HEK293 (cell line): ENCODE results near the gene FYB2.

Source experiments
- BCL11B ChIP-seq: fragments of 450-650 bp; formaldehyde crosslinking; IDR thresholded peaks from 2 replicates; pipeline ENCODE4 v1.5.1; 2016; ENCODE audit warnings: low read depth, missing biosample characterization, missing genetic modification characterization
- CTCF ChIP-seq: fragments of 450-650 bp; formaldehyde crosslinking; IDR thresholded peaks from 2 replicates; pipeline ENCODE4 v1.5.1; 2016; ENCODE audit warnings: missing biosample characterization, missing genetic modification characterization
- PRDM10 ChIP-seq: fragments of 450-650 bp; formaldehyde crosslinking; IDR thresholded peaks from 2 replicates; pipeline ENCODE4 v1.5.1; 2016; ENCODE audit warnings: missing biosample characterization, missing genetic modification characterization
- ZBTB20 ChIP-seq: fragments of 450-650 bp; formaldehyde crosslinking; IDR thresholded peaks from 2 replicates; pipeline ENCODE4 v1.5.1; 2016; ENCODE audit warnings: missing biosample characterization, missing genetic modification characterization
- ZFP41 ChIP-seq: fragments of 450-650 bp; formaldehyde crosslinking; IDR thresholded peaks from 2 replicates; pipeline ENCODE4 v1.5.1; 2016; ENCODE audit warnings: missing biosample characterization, missing genetic modification characterization, borderline replicate concordance
- ZNF10 ChIP-seq: fragments of 450-650 bp; formaldehyde crosslinking; IDR thresholded peaks from 2 replicates; pipeline ENCODE4 v1.5.1; 2017; ENCODE audit warnings: missing biosample characterization, missing genetic modification characterization
- ZNF48 ChIP-seq: fragments of 450-650 bp; formaldehyde crosslinking; IDR thresholded peaks from 2 replicates; pipeline ENCODE4 v1.5.1; 2016; ENCODE audit warnings: missing biosample characterization, missing genetic modification characterization
- ZNF645 ChIP-seq: fragments of 450-650 bp; formaldehyde crosslinking; IDR thresholded peaks from 2 replicates; pipeline ENCODE4; 2016; ENCODE audit warnings: missing biosample characterization, missing genetic modification characterization
- TF ChIP-seq, protein P1 (sequence below): fragments of 450-650 bp; formaldehyde crosslinking; IDR thresholded peaks from 2 replicates; pipeline ENCODE4 v1.5.1; 2016; ENCODE audit warnings: missing biosample characterization, missing genetic modification characterization, low read depth
- TF ChIP-seq, protein P2 (sequence below): fragments of 450-650 bp; formaldehyde crosslinking; IDR thresholded peaks from 2 replicates; pipeline ENCODE4 v1.5.1; 2016; ENCODE audit warnings: missing biosample characterization, missing genetic modification characterization
- TF ChIP-seq, protein P3 (sequence below): fragments of 450-650 bp; formaldehyde crosslinking; IDR thresholded peaks from 2 replicates; pipeline ENCODE4 v1.5.1; 2016; ENCODE audit warnings: missing biosample characterization, missing genetic modification characterization, low read depth

GRCh38 chr1:56788588-56788987 is 30.6 kb downstream of the FYB2 start:
- TF ChIP-seq CTCF (tag by site-specific recombination) (no peak), ZNF48 (tag by site-specific recombination) (no peak), BCL11B (no peak), ZNF10 (tag by site-specific recombination) (no peak), PRDM10 (tag by site-specific recombination) (no peak), ZFP41 (tag by site-specific recombination) (no peak), ZBTB20 (tag by site-specific recombination) (no peak), ZNF645 (tag by site-specific recombination) (no peak)
- TF ChIP-seq, protein P1, sequence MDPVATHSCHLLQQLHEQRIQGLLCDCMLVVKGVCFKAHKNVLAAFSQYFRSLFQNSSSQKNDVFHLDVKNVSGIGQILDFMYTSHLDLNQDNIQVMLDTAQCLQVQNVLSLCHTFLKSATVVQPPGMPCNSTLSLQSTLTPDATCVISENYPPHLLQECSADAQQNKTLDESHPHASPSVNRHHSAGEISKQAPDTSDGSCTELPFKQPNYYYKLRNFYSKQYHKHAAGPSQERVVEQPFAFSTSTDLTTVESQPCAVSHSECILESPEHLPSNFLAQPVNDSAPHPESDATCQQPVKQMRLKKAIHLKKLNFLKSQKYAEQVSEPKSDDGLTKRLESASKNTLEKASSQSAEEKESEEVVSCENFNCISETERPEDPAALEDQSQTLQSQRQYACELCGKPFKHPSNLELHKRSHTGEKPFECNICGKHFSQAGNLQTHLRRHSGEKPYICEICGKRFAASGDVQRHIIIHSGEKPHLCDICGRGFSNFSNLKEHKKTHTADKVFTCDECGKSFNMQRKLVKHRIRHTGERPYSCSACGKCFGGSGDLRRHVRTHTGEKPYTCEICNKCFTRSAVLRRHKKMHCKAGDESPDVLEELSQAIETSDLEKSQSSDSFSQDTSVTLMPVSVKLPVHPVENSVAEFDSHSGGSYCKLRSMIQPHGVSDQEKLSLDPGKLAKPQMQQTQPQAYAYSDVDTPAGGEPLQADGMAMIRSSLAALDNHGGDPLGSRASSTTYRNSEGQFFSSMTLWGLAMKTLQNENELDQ (tag by site-specific recombination): no peak
- TF ChIP-seq, protein P2, sequence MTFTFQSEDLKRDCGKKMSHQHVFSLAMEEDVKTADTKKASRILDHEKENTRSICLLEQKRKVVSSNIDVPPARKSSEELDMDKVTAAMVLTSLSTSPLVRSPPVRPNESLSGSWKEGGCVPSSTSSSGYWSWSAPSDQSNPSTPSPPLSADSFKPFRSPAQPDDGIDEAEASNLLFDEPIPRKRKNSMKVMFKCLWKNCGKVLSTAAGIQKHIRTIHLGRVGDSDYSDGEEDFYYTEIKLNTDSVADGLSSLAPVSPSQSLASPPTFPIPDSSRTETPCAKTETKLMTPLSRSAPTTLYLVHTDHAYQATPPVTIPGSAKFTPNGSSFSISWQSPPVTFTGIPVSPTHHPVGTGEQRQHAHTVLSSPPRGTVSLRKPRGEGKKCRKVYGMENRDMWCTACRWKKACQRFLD (tag by site-specific recombination): no peak
- TF ChIP-seq, protein P3, sequence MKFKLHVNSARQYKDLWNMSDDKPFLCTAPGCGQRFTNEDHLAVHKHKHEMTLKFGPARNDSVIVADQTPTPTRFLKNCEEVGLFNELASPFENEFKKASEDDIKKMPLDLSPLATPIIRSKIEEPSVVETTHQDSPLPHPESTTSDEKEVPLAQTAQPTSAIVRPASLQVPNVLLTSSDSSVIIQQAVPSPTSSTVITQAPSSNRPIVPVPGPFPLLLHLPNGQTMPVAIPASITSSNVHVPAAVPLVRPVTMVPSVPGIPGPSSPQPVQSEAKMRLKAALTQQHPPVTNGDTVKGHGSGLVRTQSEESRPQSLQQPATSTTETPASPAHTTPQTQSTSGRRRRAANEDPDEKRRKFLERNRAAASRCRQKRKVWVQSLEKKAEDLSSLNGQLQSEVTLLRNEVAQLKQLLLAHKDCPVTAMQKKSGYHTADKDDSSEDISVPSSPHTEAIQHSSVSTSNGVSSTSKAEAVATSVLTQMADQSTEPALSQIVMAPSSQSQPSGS (tag by site-specific recombination): no peak
